Heart left ventricle (tissue), 13 donors: ENCODE results near the gene MGAT3.

Experiments
- POLR2A ChIP-seq, 2 donors: fragments of 450-650 bp; IDR thresholded peaks; one replicate each; pipeline ENCODE4 v1.6.1; 2017; ENCODE audit warnings: antibody characterized with exemption in 2 of 2, mild to moderate bottlenecking in 2 of 2, moderate library complexity in 2 of 2
- TF ChIP-seq, protein P1 (sequence below), 12 donors: fragments of 200-600 bp; sonication (generic) in 4 of 12; IDR thresholded peaks; one replicate each; pipeline versions ENCODE4 v1.5.0 to v1.8.0; 2018 to 2022; ENCODE audit warnings: antibody characterized with exemption in 12 of 12, mild to moderate bottlenecking in 5 of 12
- donor health status: ischemic (EF 13 %, LVEDD 7.1; RV severe dilation, severe dysfunction).
- donor health status: DM: no; HTN: yes; CAD: no.
- donor health status: DM: no; HTN: no; CAD: no.
- donor health status: ischemic (EF 25% LVEDD 6.9; RV normal size, moderate dysfunction).
- donor health status: ischemic (EF 25% LVEDD 5.7; RV mildly dilated, moderate dysfunction).
- donor health status: ischemic (EF 35%, LVEDD 5.7; RV mildly dilated, moderate dysfunction).
- donor health status: nonischemic (EF 11% LVEDD 7.7; RV severe dilation, severe dysfunction).
- donor health status: DM: yes; HTN: yes; CAD: no.
- donor health status: PGD.
- donor health status: ischemic (EF 29% LVEDD 5.4; RV normal size, mild dysfunction).
- donor health status: nonischemic (EF 23%, LVEDD 6.1; RV moderate dilation, normal function).

DNA sequence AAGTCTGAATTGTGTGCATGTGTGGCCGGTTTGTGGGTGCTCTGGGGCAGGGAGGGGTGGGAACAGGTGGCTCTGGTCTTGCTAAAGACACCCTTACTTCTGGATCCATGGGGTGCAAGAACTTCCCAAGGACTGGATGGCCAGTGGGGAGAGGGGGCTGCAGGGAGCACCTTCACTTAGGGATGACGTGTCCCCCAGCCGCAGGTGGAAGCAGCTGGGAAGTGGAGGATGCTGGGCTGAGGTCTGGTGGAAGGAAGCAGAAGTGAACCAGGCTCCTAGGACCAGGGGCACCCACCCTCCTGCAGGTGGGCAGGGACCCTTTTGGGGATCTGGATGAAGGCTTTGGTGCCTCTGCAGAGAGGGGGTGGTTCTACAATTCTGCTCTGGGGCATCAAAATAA is 35.4 kb downstream of the MGAT3 start:
- no peak for TF ChIP-seq POLR2A (IDR thresholded peaks at IDR 0.05)
- TF ChIP-seq, protein P1, sequence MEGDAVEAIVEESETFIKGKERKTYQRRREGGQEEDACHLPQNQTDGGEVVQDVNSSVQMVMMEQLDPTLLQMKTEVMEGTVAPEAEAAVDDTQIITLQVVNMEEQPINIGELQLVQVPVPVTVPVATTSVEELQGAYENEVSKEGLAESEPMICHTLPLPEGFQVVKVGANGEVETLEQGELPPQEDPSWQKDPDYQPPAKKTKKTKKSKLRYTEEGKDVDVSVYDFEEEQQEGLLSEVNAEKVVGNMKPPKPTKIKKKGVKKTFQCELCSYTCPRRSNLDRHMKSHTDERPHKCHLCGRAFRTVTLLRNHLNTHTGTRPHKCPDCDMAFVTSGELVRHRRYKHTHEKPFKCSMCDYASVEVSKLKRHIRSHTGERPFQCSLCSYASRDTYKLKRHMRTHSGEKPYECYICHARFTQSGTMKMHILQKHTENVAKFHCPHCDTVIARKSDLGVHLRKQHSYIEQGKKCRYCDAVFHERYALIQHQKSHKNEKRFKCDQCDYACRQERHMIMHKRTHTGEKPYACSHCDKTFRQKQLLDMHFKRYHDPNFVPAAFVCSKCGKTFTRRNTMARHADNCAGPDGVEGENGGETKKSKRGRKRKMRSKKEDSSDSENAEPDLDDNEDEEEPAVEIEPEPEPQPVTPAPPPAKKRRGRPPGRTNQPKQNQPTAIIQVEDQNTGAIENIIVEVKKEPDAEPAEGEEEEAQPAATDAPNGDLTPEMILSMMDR (IDR thresholded peaks at IDR 0.05): no peak
